ENCODE data around the gene CCDC187. TPM values are rescaled to one million over a fixed set of nuclear protein-coding genes. Genes with fewer than 3 reads are reported as not detected.

Gene CCDC187
- total RNA-seq, 1 donor from 2014 or later = 0.07 TPM

- DNase-seq (ENCODE audit: low read depth, low spot score) = no peak
- H3K36me3 Mint-ChIP-seq (ENCODE audit: low read depth) = peaks cover 4% of the 10 kb centered on the region
- H3K27ac Mint-ChIP-seq (ENCODE audit: unreplicated experiment) = no peak overlapping the region
- TF ChIP-seq CTCF (conservative IDR thresholded peaks at IDR 0.05) = no peak
- H3K9me3 Mint-ChIP-seq = no peaks in the 10 kb centered on the region
- H3K27me3 Mint-ChIP-seq (ENCODE audit: low read depth) = no peaks in the 10 kb centered on the region
- H3K4me1 Mint-ChIP-seq = peaks cover 5% of the 10 kb centered on the region
- H3K4me3 Mint-ChIP-seq = no peak overlapping the region
Measured at GRCh38 chr9:136232969-136233368, 70.9 kb downstream of the CCDC187 start.

GRCh38 chr9:136231478-136232297, 72.2 kb downstream of the CCDC187 start:
- H3K4me3 Mint-ChIP-seq = no peak overlapping the region
- TF ChIP-seq CTCF (conservative IDR thresholded peaks at IDR 0.05) = no peak
- peaks cover 4% of the 10 kb centered on the region for H3K36me3 Mint-ChIP-seq (ENCODE audit: low read depth)
- H3K9me3 Mint-ChIP-seq = no peaks in the 10 kb centered on the region
- H3K4me1 Mint-ChIP-seq = peaks cover 5% of the 10 kb centered on the region
- no peak overlapping the region for H3K27ac Mint-ChIP-seq (ENCODE audit: unreplicated experiment)
- H3K27me3 Mint-ChIP-seq (ENCODE audit: low read depth) = no peaks in the 10 kb centered on the region
- DNase-seq (ENCODE audit: low read depth, low spot score) = no peak

- Mint-ChIP-seq H3K4me3 (no peak overlapping the region), H3K9me3 (no peaks in the 10 kb centered on the region), H3K27ac (ENCODE audit: unreplicated experiment) (peak overlapping the region; percentile 78), H3K27me3 (ENCODE audit: low read depth) (no peaks in the 10 kb centered on the region), H3K4me1 (peaks cover 5% of the 10 kb centered on the region), H3K36me3 (ENCODE audit: low read depth) (peaks cover 4% of the 10 kb centered on the region)
- DNase-seq (ENCODE audit: low read depth, low spot score) = no peak
- no peak for TF ChIP-seq CTCF (conservative IDR thresholded peaks at IDR 0.05)
Measured at GRCh38 chr9:136230773-136231172, 73.1 kb downstream of the CCDC187 start.

GRCh38 chr9:136230365-136230764, 73.5 kb downstream of the CCDC187 start:
- Mint-ChIP-seq H3K9me3 (no peaks in the 10 kb centered on the region), H3K4me1 (peaks cover 5% of the 10 kb centered on the region), H3K27ac (ENCODE audit: unreplicated experiment) (peak overlapping the region; percentile 78), H3K36me3 (ENCODE audit: low read depth) (peaks cover 4% of the 10 kb centered on the region), H3K27me3 (ENCODE audit: low read depth) (no peaks in the 10 kb centered on the region), H3K4me3 (no peak overlapping the region)
- no peak for DNase-seq (ENCODE audit: low read depth, low spot score)
- TF ChIP-seq CTCF (conservative IDR thresholded peaks at IDR 0.05) = no peak

- TF ChIP-seq CTCF (conservative IDR thresholded peaks at IDR 0.05) = no peak
- no peak for DNase-seq (ENCODE audit: low read depth, low spot score)
- H3K4me3 Mint-ChIP-seq = no peak overlapping the region
- H3K27me3 Mint-ChIP-seq (ENCODE audit: low read depth) = no peaks in the 10 kb centered on the region
- H3K9me3 Mint-ChIP-seq = no peaks in the 10 kb centered on the region
- no peaks in the 10 kb centered on the region for H3K36me3 Mint-ChIP-seq (ENCODE audit: low read depth)
- H3K4me1 Mint-ChIP-seq = peaks cover 5% of the 10 kb centered on the region
- no peak overlapping the region for H3K27ac Mint-ChIP-seq (ENCODE audit: unreplicated experiment)
Measured at GRCh38 chr9:136229096-136230065, 74.5 kb downstream of the CCDC187 start.

Measured in neural crest cell (in vitro differentiated cells).